Heart left ventricle (tissue), 16 donors: Measurements from ENCODE around the gene BRIX1. TPM values are rescaled to one million over a fixed set of nuclear protein-coding genes. Genes with fewer than 3 reads are reported as not detected.
"Not testable (repeated sequence)": the region's sequence is repeated elsewhere in the genome, so short reads cannot be mapped to it uniquely, and the experiment has no call there.

ENCODE experiments used
- ATAC-seq, 4 donors: fragments of 200-7000 bp; cut with Tn5 transposase; one replicate each; pipeline ENCODE4 v1.9.1; 2020 to 2022; ENCODE audit warnings: moderate library complexity in 4 of 4, mild to moderate bottlenecking in 3 of 4, moderate number of reproducible peaks in 1 of 4
- DNase-seq, 5 donors: peaks; one replicate each; pipeline ENCODE4 v3.0.0-alpha.2; 2020
- H3K27ac ChIP-seq, 12 donors: fragments of 200-600 bp; sonication (generic) in 4 of 12; one replicate each; pipeline versions ENCODE4 v1.5.0 to v1.8.0; 2016 to 2022; ENCODE audit warnings: mild to moderate bottlenecking in 2 of 12
- H3K27me3 ChIP-seq, 9 donors: fragments of 200-600 bp; sonication (generic) in 2 of 9; one replicate each; pipeline versions ENCODE4 v1.5.1 to v1.8.0; 2016 to 2022; ENCODE audit warnings: mild to moderate bottlenecking in 3 of 9
- H3K36me3 ChIP-seq, 9 donors: fragments of 200-600 bp; sonication (generic) in 2 of 9; one replicate each; pipeline versions ENCODE4 v1.5.0 to v1.8.0; 2018 to 2022; ENCODE audit warnings: mild to moderate bottlenecking in 2 of 9
- H3K4me1 ChIP-seq, 12 donors: fragments of 200-600 bp; sonication (generic) in 4 of 12; one replicate each; pipeline versions ENCODE4 v1.5.0 to v1.8.0; 2016 to 2022; ENCODE audit warnings: mild to moderate bottlenecking in 3 of 12
- H3K4me3 ChIP-seq, 12 donors: fragments of 200-600 bp; sonication (generic) in 4 of 12; one replicate each; pipeline versions ENCODE4 v1.5.0 to v1.8.0; 2017 to 2022; ENCODE audit warnings: mild to moderate bottlenecking in 9 of 12, moderate library complexity in 4 of 12
- H3K9me3 ChIP-seq, 12 donors: fragments of 200-600 bp; sonication (generic) in 4 of 12; one replicate each; pipeline versions ENCODE4 v1.5.0 to v1.8.0; 2016 to 2022; ENCODE audit warnings: mild to moderate bottlenecking in 1 of 12
- POLR2A ChIP-seq, 2 donors: fragments of 450-650 bp; IDR thresholded peaks; one replicate each; pipeline ENCODE4 v1.6.1; 2017; ENCODE audit warnings: antibody characterized with exemption in 2 of 2, mild to moderate bottlenecking in 2 of 2, moderate library complexity in 2 of 2
- WGBS, 4 donors: extraction: QIAGEN DNeasy Blood & Tissue Kit in 2 of 4; methylation state at CpG; one replicate each; pipeline versions ENCODE4 v1.1.5 to v1.1.7; 2013 to 2018; 5-methylcytosine and 5-hydroxymethylcytosine counted together
- intact Hi-C, 10 donors: fragments of 100-400 bp; cut with DNase I; formaldehyde crosslinking; loops; one replicate each; pipeline versions ENCODE4 v1.11.1 to v1.14.2; 2022
- polyA plus RNA-seq, 2 donors: library from polyadenylated mRNA; stranded (reverse); fragments of 200-250 nt; gene quantifications; one replicate each; pipeline ENCODE4 v1.2.3, GENCODE V29; 2013
- total RNA-seq, 9 donors: library from RNA; depleted of rRNA in 2 of 9; stranded (reverse); fragments of >200 nt in 2 of 9; fragmentation: NEBNext Ultra II Directional in 3 of 9; extraction: Animal tissue kit (Norgen Biotek cat#: 25700) in 3 of 9; gene quantifications; one replicate each; pipeline versions ENCODE4 v1.1.0 to v1.2.4, GENCODE V29; 2016 to 2023
- TF ChIP-seq, protein P1 (sequence below), 12 donors: fragments of 200-600 bp; sonication (generic) in 4 of 12; IDR thresholded peaks; one replicate each; pipeline versions ENCODE4 v1.5.0 to v1.8.0; 2018 to 2022; ENCODE audit warnings: antibody characterized with exemption in 12 of 12, mild to moderate bottlenecking in 5 of 12
- donor health status: ischemic (EF 13 %, LVEDD 7.1; RV severe dilation, severe dysfunction).
- donor health status: healthy with polysubstance abuse.
- donor health status: DM: no; HTN: yes; CAD: no.
- donor health status: DM: no; HTN: no; CAD: no.
- donor health status: ischemic (EF 25% LVEDD 6.9; RV normal size, moderate dysfunction).
- donor health status: ischemic (EF 25% LVEDD 5.7; RV mildly dilated, moderate dysfunction).
- donor health status: healthy.
- donor health status: DM: yes; HTN: yes; CAD: no.
- donor health status: ischemic (EF 35%, LVEDD 5.7; RV mildly dilated, moderate dysfunction).
- donor health status: nonischemic (EF 11% LVEDD 7.7; RV severe dilation, severe dysfunction).
- donor health status: DM: yes; HTN: yes; CAD: no.
- donor health status: PGD.
- donor health status: ischemic (EF 29% LVEDD 5.4; RV normal size, mild dysfunction).
- donor health status: nonischemic (EF 23%, LVEDD 6.1; RV moderate dilation, normal function).

The BRIX1 gene
- total and polyA plus RNA-seq, 11 donors, result 10.2 to 19.6 (median 14.5) TPM

DNA sequence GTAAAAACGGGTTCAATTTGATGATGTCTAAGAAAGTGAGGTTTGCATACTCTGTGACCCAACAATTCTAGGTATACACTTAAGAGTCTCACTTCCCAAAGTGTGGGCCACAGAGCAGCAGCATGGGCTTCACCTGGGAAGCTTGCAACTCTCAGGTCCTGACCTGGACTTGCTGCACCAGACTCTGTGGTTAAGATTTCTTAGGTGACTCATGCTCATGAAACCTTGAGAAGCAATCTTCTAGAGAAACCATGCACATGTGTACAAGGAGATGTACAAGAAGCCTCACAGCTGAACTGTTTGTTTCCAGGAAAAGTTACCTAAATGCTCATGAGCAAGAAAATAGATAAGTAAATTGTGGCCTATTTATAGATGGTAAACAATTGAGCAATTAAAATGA, 43.8 kb downstream of the BRIX1 start:
- WGBS, 4 donors, result 85 to 96% (median 92%) methylated on average over 1 of the region's 1 CpG

DNA sequence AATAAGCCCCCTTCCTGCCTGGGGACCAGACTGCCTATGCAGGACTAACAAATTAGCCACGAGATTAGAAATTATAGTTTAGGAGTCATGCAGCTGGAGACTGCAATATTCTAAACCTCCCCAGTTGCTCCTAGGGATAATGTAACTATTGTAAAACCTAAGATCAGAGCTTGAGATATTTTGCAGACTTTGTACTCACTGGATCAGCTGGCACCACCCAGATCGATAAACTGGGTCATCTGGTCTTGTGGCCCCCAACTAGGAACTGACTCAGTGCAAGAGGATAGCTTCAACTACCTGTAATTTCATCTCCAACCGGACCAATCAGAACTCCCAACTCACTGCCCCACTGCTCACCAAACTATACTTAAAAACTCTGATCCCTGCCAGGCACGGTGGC, 52.0 kb downstream of the BRIX1 start:
- no peaks in the 10 kb centered on the region for H3K27me3 ChIP-seq
- H3K4me3 ChIP-seq, result no peak overlapping the region
- peaks cover 0 to 10% (median 0%) of the 10 kb centered on the region in 12 donors for H3K9me3 ChIP-seq
- no peak for DNase-seq
- 88 to 100% (median 96%) methylated on average over 4 of the region's 4 CpGs for WGBS, 4 donors
- no peaks in the 10 kb centered on the region for H3K36me3 ChIP-seq
- no peaks in the 10 kb centered on the region for H3K4me1 ChIP-seq
- intact Hi-C loops, result no loop called here
- no peak for TF ChIP-seq POLR2A (IDR thresholded peaks at IDR 0.05)
- TF ChIP-seq, protein P1, sequence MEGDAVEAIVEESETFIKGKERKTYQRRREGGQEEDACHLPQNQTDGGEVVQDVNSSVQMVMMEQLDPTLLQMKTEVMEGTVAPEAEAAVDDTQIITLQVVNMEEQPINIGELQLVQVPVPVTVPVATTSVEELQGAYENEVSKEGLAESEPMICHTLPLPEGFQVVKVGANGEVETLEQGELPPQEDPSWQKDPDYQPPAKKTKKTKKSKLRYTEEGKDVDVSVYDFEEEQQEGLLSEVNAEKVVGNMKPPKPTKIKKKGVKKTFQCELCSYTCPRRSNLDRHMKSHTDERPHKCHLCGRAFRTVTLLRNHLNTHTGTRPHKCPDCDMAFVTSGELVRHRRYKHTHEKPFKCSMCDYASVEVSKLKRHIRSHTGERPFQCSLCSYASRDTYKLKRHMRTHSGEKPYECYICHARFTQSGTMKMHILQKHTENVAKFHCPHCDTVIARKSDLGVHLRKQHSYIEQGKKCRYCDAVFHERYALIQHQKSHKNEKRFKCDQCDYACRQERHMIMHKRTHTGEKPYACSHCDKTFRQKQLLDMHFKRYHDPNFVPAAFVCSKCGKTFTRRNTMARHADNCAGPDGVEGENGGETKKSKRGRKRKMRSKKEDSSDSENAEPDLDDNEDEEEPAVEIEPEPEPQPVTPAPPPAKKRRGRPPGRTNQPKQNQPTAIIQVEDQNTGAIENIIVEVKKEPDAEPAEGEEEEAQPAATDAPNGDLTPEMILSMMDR (IDR thresholded peaks at IDR 0.05), result no peak
- no peak for ATAC-seq
- no peak overlapping the region for H3K27ac ChIP-seq

More for the DNA sequence above, 43.8 kb downstream of the BRIX1 start:
- ATAC-seq (no peak), DNase-seq (no peak)
- Histone ChIP-seq H3K27me3 (no peaks in the 10 kb centered on the region), H3K36me3 (peaks cover 0 to 30% (median 20%) of the 10 kb centered on the region in 9 donors), H3K9me3 (no peaks in the 10 kb centered on the region), H3K27ac (no peak overlapping the region), H3K4me1 (no peaks in the 10 kb centered on the region), H3K4me3 (no peak overlapping the region)
- intact Hi-C loops, result loop anchor here in 1 of 10 donors (10.0 kb wide), 1 partner anchor 965 kb away; no protein-coding TSS in a partner anchor
- TF ChIP-seq POLR2A (IDR thresholded peaks at IDR 0.05), result no peak
- TF ChIP-seq, protein P1 (IDR thresholded peaks at IDR 0.05), result no peak

DNA sequence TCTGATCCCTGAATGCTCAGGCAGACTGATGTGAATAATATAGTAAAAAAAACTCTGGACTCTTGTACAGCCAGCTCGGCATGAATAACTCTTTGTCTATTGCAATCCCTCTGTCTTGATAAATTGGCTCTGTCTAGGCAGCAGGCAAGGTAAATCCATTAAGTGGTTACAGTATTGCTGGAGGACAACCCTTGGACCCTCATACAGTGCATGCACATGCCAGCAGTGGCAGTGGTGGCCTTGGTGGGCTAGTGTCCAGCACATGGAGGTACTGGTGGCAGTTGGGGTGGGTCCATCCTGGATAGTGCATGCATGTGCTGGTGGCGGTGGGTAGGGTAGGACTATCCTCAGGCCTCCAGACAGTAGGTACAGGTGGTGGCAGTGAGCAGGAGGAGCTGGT, 52.7 kb downstream of the BRIX1 start:
- Histone ChIP-seq H3K4me1 (no peaks in the 10 kb centered on the region), H3K4me3 (no peak overlapping the region), H3K9me3 (peaks cover 0 to 10% (median 0%) of the 10 kb centered on the region in 12 donors), H3K27ac (no peak overlapping the region), H3K27me3 (no peaks in the 10 kb centered on the region), H3K36me3 (no peaks in the 10 kb centered on the region)
- intact Hi-C loops, result no loop called here
- DNase-seq (no peak), ATAC-seq (no peak)
- WGBS, 4 donors, result 92 to 97% (median 96%) methylated on average over 2 of the region's 2 CpGs
- TF ChIP-seq, protein P1 (IDR thresholded peaks at IDR 0.05), result no peak
- no peak for TF ChIP-seq POLR2A (IDR thresholded peaks at IDR 0.05)

DNA sequence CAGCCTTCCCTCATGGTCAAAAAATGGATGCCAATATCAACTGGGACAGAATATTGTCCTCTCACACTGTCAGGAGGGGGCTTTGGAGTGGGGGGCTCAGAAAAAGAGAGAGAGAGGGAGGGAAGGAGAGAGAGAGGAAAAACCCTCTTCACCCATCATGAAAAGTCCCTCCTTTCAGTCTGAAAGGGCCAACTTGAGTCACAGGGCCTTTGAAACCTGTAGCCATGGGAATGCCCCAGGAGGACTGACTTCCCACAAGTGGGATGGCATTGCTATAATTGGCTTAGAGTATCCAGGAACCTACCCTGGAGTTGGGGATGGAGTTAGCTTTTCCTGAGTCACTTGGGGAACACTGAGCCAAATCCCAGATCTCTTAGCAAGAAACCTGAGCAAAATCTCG, 55.0 kb downstream of the BRIX1 start:
- Histone ChIP-seq H3K4me1 (no peaks in the 10 kb centered on the region), H3K9me3 (peaks cover 0 to 8% (median 0%) of the 10 kb centered on the region in 12 donors), H3K27ac (no peak overlapping the region), H3K36me3 (no peaks in the 10 kb centered on the region), H3K27me3 (no peaks in the 10 kb centered on the region), H3K4me3 (no peak overlapping the region)
- TF ChIP-seq, protein P1 (IDR thresholded peaks at IDR 0.05), result no peak
- intact Hi-C loops, result no loop called here
- no peak for ATAC-seq
- DNase-seq, result no peak
- 59 to 73% (median 60%) methylated on average over 1 of the region's 1 CpG for WGBS, 4 donors

DNA sequence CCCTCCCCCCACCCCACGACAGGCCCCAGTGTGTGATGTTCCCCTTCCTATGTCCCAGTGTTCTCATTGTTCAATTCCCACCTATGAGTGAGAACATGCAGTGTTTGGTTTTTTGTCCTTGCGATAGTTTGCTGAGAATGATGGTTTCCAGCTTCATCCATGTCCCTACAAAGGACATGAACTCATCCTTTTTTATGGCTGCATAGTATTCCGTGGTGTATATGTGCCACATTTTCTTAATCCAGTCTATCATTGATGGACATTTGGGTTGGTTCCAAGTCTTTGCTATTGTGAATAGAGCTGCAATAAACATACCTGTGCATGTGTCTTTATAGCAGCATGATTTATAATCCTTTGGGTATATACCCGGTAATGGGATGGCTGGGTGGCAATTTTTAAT, 56.1 kb downstream of the BRIX1 start:
- intact Hi-C loops, H3K9me3 ChIP-seq, H3K27me3 ChIP-seq, DNase-seq, H3K4me1 ChIP-seq, H3K4me3 ChIP-seq, H3K36me3 ChIP-seq, H3K27ac ChIP-seq, ATAC-seq: not testable (repeated sequence)
- WGBS, 4 donors, result 89 to 97% (median 90%) methylated on average over 3 to 4 of the region's 4 CpGs
